H9 (cell line): ENCODE results near the gene LILRB5. TPM values are rescaled to one million over a fixed set of nuclear protein-coding genes. Genes with fewer than 3 reads are reported as not detected.
A peak's percentile ranks its signal among the peaks of the same experiment; 100 is the strongest.

Source experiments
- DNase-seq: peaks from one replicate; pipeline ENCODE4 v3.0.0-alpha.2; 2017
- H2AFZ ChIP-seq: one replicate; pipeline ENCODE4 v1.6.1; 2013; ENCODE audit warnings: mild to moderate bottlenecking, low read length, control low read depth, moderate library complexity
- H2AK5ac ChIP-seq: 2 replicates; pipeline ENCODE4 v1.6.1; 2013; ENCODE audit warnings: low read length, control low read depth, mixed read lengths; ENCODE audit not compliant: insufficient read length
- H2BK120ac ChIP-seq: one replicate; pipeline ENCODE4 v1.6.1; 2013; ENCODE audit warnings: low read depth, mild to moderate bottlenecking, low read length, control low read depth, inconsistent platforms; ENCODE audit not compliant: poor library complexity, severe bottlenecking
- H2BK12ac ChIP-seq: 2 replicates; pipeline ENCODE4 v1.6.1; 2013; ENCODE audit warnings: low read length, control low read depth, mixed read lengths, low read depth; ENCODE audit not compliant: insufficient read length
- H2BK15ac ChIP-seq: 2 replicates; pipeline ENCODE4 v1.6.1; 2013; ENCODE audit warnings: low read depth, low read length, control low read depth
- H2BK20ac ChIP-seq: one replicate; pipeline ENCODE4 v1.6.1; 2013; ENCODE audit warnings: low read depth, mild to moderate bottlenecking, low read length, control low read depth, inconsistent platforms; ENCODE audit not compliant: poor library complexity, severe bottlenecking
- H2BK5ac ChIP-seq: 2 replicates; pipeline ENCODE4 v1.6.1; 2013; ENCODE audit warnings: low read length, control low read depth, mixed read lengths; ENCODE audit not compliant: insufficient read length
- H3K14ac ChIP-seq: 2 replicates; pipeline ENCODE4 v1.6.1; 2013; ENCODE audit warnings: low read length, control low read depth; ENCODE audit not compliant: insufficient read depth
- H3K18ac ChIP-seq: 2 replicates; pipeline ENCODE4 v1.6.1; 2013; ENCODE audit warnings: low read depth, mild to moderate bottlenecking, mixed read lengths, low read length, control low read depth; ENCODE audit not compliant: insufficient read length
- H3K23ac ChIP-seq: 2 replicates; pipeline ENCODE4 v1.6.1; 2013; ENCODE audit warnings: low read length, control low read depth, mixed read lengths, low read depth; ENCODE audit not compliant: insufficient read length
- H3K23me2 ChIP-seq: 2 replicates; pipeline ENCODE4 v1.6.1; 2013; ENCODE audit warnings: low read depth, mild to moderate bottlenecking, mixed read lengths, low read length, control low read depth; ENCODE audit not compliant: insufficient read length, poor library complexity, severe bottlenecking
- H3K27ac ChIP-seq: 2 replicates; pipeline ENCODE4 v1.5.1; 2013; ENCODE audit warnings: low read length, control low read depth, mixed read lengths, low read depth; ENCODE audit not compliant: insufficient read length
- H3K27me3 ChIP-seq: 2 replicates; pipeline ENCODE4 v1.6.1; 2013; ENCODE audit warnings: low read length, control low read depth, inconsistent platforms; ENCODE audit not compliant: insufficient read depth
- H3K4ac ChIP-seq: 2 replicates; pipeline ENCODE4 v1.6.1; 2013; ENCODE audit warnings: low read depth, mild to moderate bottlenecking, control low read depth, inconsistent platforms, low read length, moderate library complexity
- H3K4me1 ChIP-seq: 2 replicates; pipeline ENCODE4 v1.6.1; 2013; ENCODE audit warnings: low read length, control low read depth, inconsistent platforms; ENCODE audit not compliant: insufficient read depth
- H3K4me2 ChIP-seq: 2 replicates; pipeline ENCODE4 v1.6.1; 2013; ENCODE audit warnings: low read length, control low read depth, mixed read lengths; ENCODE audit not compliant: insufficient read length, insufficient read depth
- H3K56ac ChIP-seq: 2 replicates; pipeline ENCODE4 v1.6.1; 2013; ENCODE audit warnings: low read depth, mild to moderate bottlenecking, mixed read lengths, low read length, control low read depth; ENCODE audit not compliant: insufficient read length
- H3K79me1 ChIP-seq: 2 replicates; pipeline ENCODE4 v1.6.1; 2013; ENCODE audit warnings: low read depth, mild to moderate bottlenecking, moderate library complexity, low read length, control low read depth, inconsistent platforms; ENCODE audit not compliant: insufficient read depth, poor library complexity, severe bottlenecking
- H3K79me2 ChIP-seq: 2 replicates; pipeline ENCODE4 v1.6.1; 2013; ENCODE audit warnings: low read length, control low read depth, inconsistent platforms; ENCODE audit not compliant: insufficient read depth
- H3K9ac ChIP-seq: 2 replicates; pipeline ENCODE4 v1.6.1; 2013; ENCODE audit warnings: low read length, control low read depth, mixed read lengths; ENCODE audit not compliant: insufficient read length; ENCODE audit errors: extremely low read depth
- H3K9me3 ChIP-seq: one replicate; pipeline ENCODE4 v1.6.1; 2013; ENCODE audit warnings: low read depth, low read length, inconsistent platforms; ENCODE audit not compliant: control insufficient read depth
- H3T11ph ChIP-seq: one replicate; pipeline ENCODE4 v1.6.1; 2013; ENCODE audit warnings: mild to moderate bottlenecking, low read length, control low read depth, inconsistent platforms
- H4K20me1 ChIP-seq: one replicate; pipeline ENCODE4 v1.6.1; 2013; ENCODE audit not compliant: control insufficient read depth, insufficient read length, insufficient read depth
- H4K5ac ChIP-seq: 2 replicates; pipeline ENCODE4 v1.6.1; 2013; ENCODE audit warnings: low read depth, mild to moderate bottlenecking, mixed read lengths, low read length, control low read depth; ENCODE audit not compliant: insufficient read length
- H4K8ac ChIP-seq: replicated peaks from 2 replicates; pipeline ENCODE4 v1.6.1; 2013; ENCODE audit warnings: low read length, control low read depth, mixed read lengths, low read depth; ENCODE audit not compliant: insufficient read length
- H4K91ac ChIP-seq: 2 replicates; pipeline ENCODE4 v1.6.1; 2013; ENCODE audit warnings: low read depth, mild to moderate bottlenecking, moderate library complexity, mixed read lengths, low read length, control low read depth; ENCODE audit not compliant: insufficient read length
- H3K27ac Mint-ChIP-seq, 3 experiments: 2 replicates in 2 of 3; 3 replicates in 1 of 3; pipeline ENCODE4 v1.8.0; 2020 to 2021; ENCODE audit warnings: mixed read lengths in 3 of 3, mild to moderate bottlenecking in 1 of 3, moderate library complexity in 1 of 3
- H3K27me3 Mint-ChIP-seq: 2 replicates; pipeline ENCODE4 v1.8.0; 2021; ENCODE audit warnings: low read depth, mild to moderate bottlenecking, moderate library complexity, mixed read lengths
- H3K36me3 Mint-ChIP-seq, 3 experiments: 2 replicates in 2 of 3; 3 replicates in 1 of 3; pipeline ENCODE4 v1.8.0; 2020 to 2021; ENCODE audit warnings: low read depth in 3 of 3, mixed read lengths in 3 of 3; ENCODE audit not compliant: insufficient read depth in 1 of 3
- H3K4me1 Mint-ChIP-seq, 2 experiments: 2 replicates each; pipeline ENCODE4 v1.8.0; 2020; ENCODE audit warnings: mixed read lengths in 2 of 2
- H3K4me3 Mint-ChIP-seq, 2 experiments: 2 replicates in 1 of 2; 3 replicates in 1 of 2; pipeline ENCODE4 v1.8.0; 2020 to 2021; ENCODE audit warnings: mild to moderate bottlenecking in 2 of 2, mixed read lengths in 2 of 2, moderate library complexity in 1 of 2
- H3K9me3 Mint-ChIP-seq, 2 experiments: 2 replicates in 1 of 2; 3 replicates in 1 of 2; pipeline ENCODE4 v1.8.0; 2020; ENCODE audit warnings: mild to moderate bottlenecking in 2 of 2, mixed read lengths in 2 of 2, moderate library complexity in 1 of 2
- WGBS: extraction: QIAGEN DNeasy Blood & Tissue Kit; methylation state at CpG from one replicate; pipeline ENCODE4 v1.1.7; 2013; ENCODE audit warnings: missing lambda C conversion rate, low lambda C conversion rate, mixed read lengths; ENCODE audit not compliant: insufficient read length; ENCODE audit errors: extremely low coverage; 5-methylcytosine and 5-hydroxymethylcytosine counted together
- total RNA-seq: library from RNA; stranded (reverse); gene quantifications from 2 replicates; pipeline ENCODE4 v1.2.1, GENCODE V29; 2021
- TF ChIP-seq, protein P1 (sequence below): fragments of 200-600 bp; sonication (generic); conservative IDR thresholded peaks from 3 replicates; pipeline ENCODE4 v1.8.0; 2021; ENCODE audit warnings: antibody characterized with exemption, mild to moderate bottlenecking

Gene LILRB5
- total RNA-seq, 1 experiment from 2014 or later: 0.09 TPM

DNA sequence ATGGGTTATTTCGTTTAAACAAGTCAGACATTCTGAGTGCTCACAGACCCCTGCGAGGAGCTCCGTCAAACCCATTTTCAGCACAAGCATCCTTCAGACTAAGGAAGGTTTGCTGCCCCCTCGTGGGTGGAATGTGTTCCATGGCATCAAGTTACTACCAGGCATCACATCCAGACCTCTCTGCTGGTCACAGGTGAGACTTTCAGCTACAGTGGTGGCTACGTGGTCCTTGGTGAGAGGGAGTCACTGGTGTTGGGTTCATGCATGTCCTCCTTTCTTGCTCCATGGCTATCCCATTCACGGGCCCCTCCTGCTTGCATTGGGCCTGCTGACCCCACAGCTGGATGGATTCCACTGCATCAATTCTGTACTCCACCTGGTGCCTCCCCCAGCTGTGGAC is 9.1 kb upstream of the LILRB5 start:
- Histone ChIP-seq H3K27ac (no peak overlapping the region), H2BK5ac (no peak overlapping the region), H3K18ac (no peak overlapping the region), H3K23me2 (no peaks in the 10 kb centered on the region), H3K79me1 (no peaks in the 10 kb centered on the region), H3K9ac (no peak overlapping the region), H2BK12ac (no peak overlapping the region), H3T11ph (no peak overlapping the region), H3K14ac (no peak overlapping the region), H4K91ac (no peak overlapping the region), H3K9me3 (no peaks in the 10 kb centered on the region), H2BK20ac (no peak overlapping the region), H3K4me2 (no peak overlapping the region), H3K4me1 (no peaks in the 10 kb centered on the region), H2BK15ac (no peak overlapping the region), H3K4ac (no peak overlapping the region), H2BK120ac (no peak overlapping the region), H4K8ac (no peak overlapping the region), H3K79me2 (no peaks in the 10 kb centered on the region), H3K56ac (no peak overlapping the region), H4K20me1 (no peaks in the 10 kb centered on the region), H2AK5ac (no peak overlapping the region), H2AFZ (no peak overlapping the region), H4K5ac (no peak overlapping the region), H3K23ac (no peak overlapping the region), H3K27me3 (no peaks in the 10 kb centered on the region)
- peak; percentile 92 for DNase-seq
- peaks cover 3 to 9% of the 10 kb centered on the region in 2 experiments; a peak in 2 of 4 replicates for H3K4me1 Mint-ChIP-seq
- H3K36me3 Mint-ChIP-seq: no peaks in the 10 kb centered on the region
- H3K9me3 Mint-ChIP-seq: peaks cover 0 to 25% of the 10 kb centered on the region in 2 experiments; a peak in 3 of 5 replicates
- peaks cover 53% of the 10 kb centered on the region for H3K27me3 Mint-ChIP-seq
- no CpG with 5 or more reads among the region's 6 CpGs for WGBS
- TF ChIP-seq, protein P1, sequence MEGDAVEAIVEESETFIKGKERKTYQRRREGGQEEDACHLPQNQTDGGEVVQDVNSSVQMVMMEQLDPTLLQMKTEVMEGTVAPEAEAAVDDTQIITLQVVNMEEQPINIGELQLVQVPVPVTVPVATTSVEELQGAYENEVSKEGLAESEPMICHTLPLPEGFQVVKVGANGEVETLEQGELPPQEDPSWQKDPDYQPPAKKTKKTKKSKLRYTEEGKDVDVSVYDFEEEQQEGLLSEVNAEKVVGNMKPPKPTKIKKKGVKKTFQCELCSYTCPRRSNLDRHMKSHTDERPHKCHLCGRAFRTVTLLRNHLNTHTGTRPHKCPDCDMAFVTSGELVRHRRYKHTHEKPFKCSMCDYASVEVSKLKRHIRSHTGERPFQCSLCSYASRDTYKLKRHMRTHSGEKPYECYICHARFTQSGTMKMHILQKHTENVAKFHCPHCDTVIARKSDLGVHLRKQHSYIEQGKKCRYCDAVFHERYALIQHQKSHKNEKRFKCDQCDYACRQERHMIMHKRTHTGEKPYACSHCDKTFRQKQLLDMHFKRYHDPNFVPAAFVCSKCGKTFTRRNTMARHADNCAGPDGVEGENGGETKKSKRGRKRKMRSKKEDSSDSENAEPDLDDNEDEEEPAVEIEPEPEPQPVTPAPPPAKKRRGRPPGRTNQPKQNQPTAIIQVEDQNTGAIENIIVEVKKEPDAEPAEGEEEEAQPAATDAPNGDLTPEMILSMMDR: peak; percentile 90
- no peak overlapping the region for H3K4me3 Mint-ChIP-seq
- no peak overlapping the region for H3K27ac Mint-ChIP-seq
